Heart left ventricle (tissue), 13 donors: Measurements from ENCODE around the gene SHTN1.

Experiments
- POLR2A ChIP-seq, 2 donors: fragments of 450-650 bp; IDR thresholded peaks; one replicate each; pipeline ENCODE4 v1.6.1; 2017; ENCODE audit warnings: antibody characterized with exemption in 2 of 2, mild to moderate bottlenecking in 2 of 2, moderate library complexity in 2 of 2
- TF ChIP-seq, protein P1 (sequence below), 12 donors: fragments of 200-600 bp; sonication (generic) in 4 of 12; IDR thresholded peaks; one replicate each; pipeline versions ENCODE4 v1.5.0 to v1.8.0; 2018 to 2022; ENCODE audit warnings: antibody characterized with exemption in 12 of 12, mild to moderate bottlenecking in 5 of 12
- donor health status: ischemic (EF 13 %, LVEDD 7.1; RV severe dilation, severe dysfunction).
- donor health status: DM: no; HTN: yes; CAD: no.
- donor health status: DM: no; HTN: no; CAD: no.
- donor health status: ischemic (EF 25% LVEDD 6.9; RV normal size, moderate dysfunction).
- donor health status: ischemic (EF 25% LVEDD 5.7; RV mildly dilated, moderate dysfunction).
- donor health status: ischemic (EF 35%, LVEDD 5.7; RV mildly dilated, moderate dysfunction).
- donor health status: nonischemic (EF 11% LVEDD 7.7; RV severe dilation, severe dysfunction).
- donor health status: DM: yes; HTN: yes; CAD: no.
- donor health status: PGD.
- donor health status: ischemic (EF 29% LVEDD 5.4; RV normal size, mild dysfunction).
- donor health status: nonischemic (EF 23%, LVEDD 6.1; RV moderate dilation, normal function).

DNA sequence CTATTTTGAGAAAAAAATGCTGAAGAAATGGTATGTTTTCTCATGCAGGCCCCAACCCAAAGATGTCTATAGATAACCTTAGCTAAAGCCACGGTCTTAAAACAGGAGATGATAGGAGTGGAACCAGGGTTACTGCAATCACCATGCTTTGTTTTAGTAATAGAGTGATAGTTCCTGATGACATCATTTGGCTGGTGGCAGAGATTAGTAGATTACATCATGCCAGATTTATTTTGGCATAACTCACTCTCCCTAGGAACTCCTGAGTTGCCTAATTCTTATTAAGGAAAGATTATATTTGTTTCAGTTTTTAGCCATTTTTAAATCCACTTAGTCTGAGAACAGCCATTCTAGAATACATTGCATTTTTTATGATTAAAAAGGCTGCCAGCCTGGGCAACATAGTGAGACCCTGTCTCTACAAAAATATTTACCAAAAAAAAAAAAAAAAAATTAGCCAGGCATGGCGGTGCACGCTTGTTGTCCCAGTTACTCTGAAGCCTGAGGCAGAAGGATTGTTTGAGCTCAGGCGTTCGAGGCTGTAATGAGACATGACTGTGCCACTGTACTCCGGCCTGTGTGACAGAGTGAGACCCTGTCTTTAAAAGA is 137.9 kb downstream of the SHTN1 start:
- TF ChIP-seq POLR2A (IDR thresholded peaks at IDR 0.05) = no peak
- TF ChIP-seq, protein P1, sequence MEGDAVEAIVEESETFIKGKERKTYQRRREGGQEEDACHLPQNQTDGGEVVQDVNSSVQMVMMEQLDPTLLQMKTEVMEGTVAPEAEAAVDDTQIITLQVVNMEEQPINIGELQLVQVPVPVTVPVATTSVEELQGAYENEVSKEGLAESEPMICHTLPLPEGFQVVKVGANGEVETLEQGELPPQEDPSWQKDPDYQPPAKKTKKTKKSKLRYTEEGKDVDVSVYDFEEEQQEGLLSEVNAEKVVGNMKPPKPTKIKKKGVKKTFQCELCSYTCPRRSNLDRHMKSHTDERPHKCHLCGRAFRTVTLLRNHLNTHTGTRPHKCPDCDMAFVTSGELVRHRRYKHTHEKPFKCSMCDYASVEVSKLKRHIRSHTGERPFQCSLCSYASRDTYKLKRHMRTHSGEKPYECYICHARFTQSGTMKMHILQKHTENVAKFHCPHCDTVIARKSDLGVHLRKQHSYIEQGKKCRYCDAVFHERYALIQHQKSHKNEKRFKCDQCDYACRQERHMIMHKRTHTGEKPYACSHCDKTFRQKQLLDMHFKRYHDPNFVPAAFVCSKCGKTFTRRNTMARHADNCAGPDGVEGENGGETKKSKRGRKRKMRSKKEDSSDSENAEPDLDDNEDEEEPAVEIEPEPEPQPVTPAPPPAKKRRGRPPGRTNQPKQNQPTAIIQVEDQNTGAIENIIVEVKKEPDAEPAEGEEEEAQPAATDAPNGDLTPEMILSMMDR (IDR thresholded peaks at IDR 0.05) = no peak
